GM21360 (cell line): ENCODE data around the gene MRLN.

Source experiments
- ATAC-seq: cut with Tn5 transposase; IDR thresholded peaks from one replicate; pipeline ENCODE4 v1.9.1; 2021; ENCODE audit warnings: mild to moderate bottlenecking, moderate library complexity; ENCODE audit not compliant: unreplicated experiment

MRLN gene

GRCh38 chr10:59706851-59707797 lies 46.1 kb downstream of the MRLN start:
- no peak for ATAC-seq

GRCh38 chr10:59705931-59706330 lies 47.3 kb downstream of the MRLN start:
- ATAC-seq = no peak

GRCh38 chr10:59704630-59705029 lies 48.6 kb downstream of the MRLN start:
- no peak for ATAC-seq

- no peak for ATAC-seq
Observed at GRCh38 chr10:59702347-59702746, 50.9 kb downstream of the MRLN start.

GRCh38 chr10:59700709-59701108 lies 52.5 kb downstream of the MRLN start:
- no peak for ATAC-seq

- ATAC-seq = no peak
Observed at GRCh38 chr10:59698326-59698725, 54.9 kb downstream of the MRLN start.

- ATAC-seq = no peak
Observed at GRCh38 chr10:59695637-59696036, 57.6 kb downstream of the MRLN start.

GRCh38 chr10:59694936-59695335 lies 58.3 kb downstream of the MRLN start:
- ATAC-seq = no peak

GRCh38 chr10:59692113-59692512 lies 61.1 kb downstream of the MRLN start:
- ATAC-seq = no peak

- no peak for ATAC-seq
Observed at GRCh38 chr10:59688921-59689351, 64.3 kb downstream of the MRLN start.

GRCh38 chr10:59687657-59688056 lies 65.6 kb downstream of the MRLN start:
- ATAC-seq = no peak
